Measurements from ENCODE around the gene SC5D. TPM values are rescaled to one million over a fixed set of nuclear protein-coding genes. Genes with fewer than 3 reads are reported as not detected.

The SC5D gene
- total RNA-seq = 48.5 and 56.7 TPM in 2 replicates

GRCh38 chr11:121292495-121293287 lies at the start of gene SC5D:
Gene SC5D, plus strand, starts transcription at chr11:121292771. Its CDS starts 10,605 bp downstream, at chr11:121303376.

Other genes with a start within 250 kb of the SC5D start
- 0.86 and 1.3 TPM in 2 replicates for gene TECTA, start 191.5 kb upstream of the SC5D start, total RNA-seq
- 0.78 and 0.97 TPM in 2 replicates for gene SORL1, start 159.5 kb downstream of the SC5D start, total RNA-seq